H9 (cell line): ENCODE results near the gene PGBD1. TPM values are rescaled to one million over a fixed set of nuclear protein-coding genes. Genes with fewer than 3 reads are reported as not detected.
A peak's percentile ranks its signal among the peaks of the same experiment; 100 is the strongest.

ENCODE experiments used
- DNase-seq: peaks from one replicate; pipeline ENCODE4 v3.0.0-alpha.2; 2017
- H2AFZ ChIP-seq: one replicate; pipeline ENCODE4 v1.6.1; 2013; ENCODE audit warnings: mild to moderate bottlenecking, low read length, control low read depth, moderate library complexity
- H2AK5ac ChIP-seq: 2 replicates; pipeline ENCODE4 v1.6.1; 2013; ENCODE audit warnings: low read length, control low read depth, mixed read lengths; ENCODE audit not compliant: insufficient read length
- H2BK120ac ChIP-seq: one replicate; pipeline ENCODE4 v1.6.1; 2013; ENCODE audit warnings: low read depth, mild to moderate bottlenecking, low read length, control low read depth, inconsistent platforms; ENCODE audit not compliant: poor library complexity, severe bottlenecking
- H2BK12ac ChIP-seq: 2 replicates; pipeline ENCODE4 v1.6.1; 2013; ENCODE audit warnings: low read length, control low read depth, mixed read lengths, low read depth; ENCODE audit not compliant: insufficient read length
- H2BK15ac ChIP-seq: 2 replicates; pipeline ENCODE4 v1.6.1; 2013; ENCODE audit warnings: low read depth, low read length, control low read depth
- H2BK20ac ChIP-seq: one replicate; pipeline ENCODE4 v1.6.1; 2013; ENCODE audit warnings: low read depth, mild to moderate bottlenecking, low read length, control low read depth, inconsistent platforms; ENCODE audit not compliant: poor library complexity, severe bottlenecking
- H2BK5ac ChIP-seq: 2 replicates; pipeline ENCODE4 v1.6.1; 2013; ENCODE audit warnings: low read length, control low read depth, mixed read lengths; ENCODE audit not compliant: insufficient read length
- H3K14ac ChIP-seq: 2 replicates; pipeline ENCODE4 v1.6.1; 2013; ENCODE audit warnings: low read length, control low read depth; ENCODE audit not compliant: insufficient read depth
- H3K18ac ChIP-seq: 2 replicates; pipeline ENCODE4 v1.6.1; 2013; ENCODE audit warnings: low read depth, mild to moderate bottlenecking, mixed read lengths, low read length, control low read depth; ENCODE audit not compliant: insufficient read length
- H3K23ac ChIP-seq: 2 replicates; pipeline ENCODE4 v1.6.1; 2013; ENCODE audit warnings: low read length, control low read depth, mixed read lengths, low read depth; ENCODE audit not compliant: insufficient read length
- H3K23me2 ChIP-seq: 2 replicates; pipeline ENCODE4 v1.6.1; 2013; ENCODE audit warnings: low read depth, mild to moderate bottlenecking, mixed read lengths, low read length, control low read depth; ENCODE audit not compliant: insufficient read length, poor library complexity, severe bottlenecking
- H3K27ac ChIP-seq: 2 replicates; pipeline ENCODE4 v1.5.1; 2013; ENCODE audit warnings: low read length, control low read depth, mixed read lengths, low read depth; ENCODE audit not compliant: insufficient read length
- H3K27me3 ChIP-seq: 2 replicates; pipeline ENCODE4 v1.6.1; 2013; ENCODE audit warnings: low read length, control low read depth, inconsistent platforms; ENCODE audit not compliant: insufficient read depth
- H3K4ac ChIP-seq: 2 replicates; pipeline ENCODE4 v1.6.1; 2013; ENCODE audit warnings: low read depth, mild to moderate bottlenecking, control low read depth, inconsistent platforms, low read length, moderate library complexity
- H3K4me1 ChIP-seq: 2 replicates; pipeline ENCODE4 v1.6.1; 2013; ENCODE audit warnings: low read length, control low read depth, inconsistent platforms; ENCODE audit not compliant: insufficient read depth
- H3K4me2 ChIP-seq: 2 replicates; pipeline ENCODE4 v1.6.1; 2013; ENCODE audit warnings: low read length, control low read depth, mixed read lengths; ENCODE audit not compliant: insufficient read length, insufficient read depth
- H3K56ac ChIP-seq: 2 replicates; pipeline ENCODE4 v1.6.1; 2013; ENCODE audit warnings: low read depth, mild to moderate bottlenecking, mixed read lengths, low read length, control low read depth; ENCODE audit not compliant: insufficient read length
- H3K79me1 ChIP-seq: 2 replicates; pipeline ENCODE4 v1.6.1; 2013; ENCODE audit warnings: low read depth, mild to moderate bottlenecking, moderate library complexity, low read length, control low read depth, inconsistent platforms; ENCODE audit not compliant: insufficient read depth, poor library complexity, severe bottlenecking
- H3K79me2 ChIP-seq: 2 replicates; pipeline ENCODE4 v1.6.1; 2013; ENCODE audit warnings: low read length, control low read depth, inconsistent platforms; ENCODE audit not compliant: insufficient read depth
- H3K9ac ChIP-seq: 2 replicates; pipeline ENCODE4 v1.6.1; 2013; ENCODE audit warnings: low read length, control low read depth, mixed read lengths; ENCODE audit not compliant: insufficient read length; ENCODE audit errors: extremely low read depth
- H3K9me3 ChIP-seq: one replicate; pipeline ENCODE4 v1.6.1; 2013; ENCODE audit warnings: low read depth, low read length, inconsistent platforms; ENCODE audit not compliant: control insufficient read depth
- H3T11ph ChIP-seq: one replicate; pipeline ENCODE4 v1.6.1; 2013; ENCODE audit warnings: mild to moderate bottlenecking, low read length, control low read depth, inconsistent platforms
- H4K20me1 ChIP-seq: one replicate; pipeline ENCODE4 v1.6.1; 2013; ENCODE audit not compliant: control insufficient read depth, insufficient read length, insufficient read depth
- H4K5ac ChIP-seq: 2 replicates; pipeline ENCODE4 v1.6.1; 2013; ENCODE audit warnings: low read depth, mild to moderate bottlenecking, mixed read lengths, low read length, control low read depth; ENCODE audit not compliant: insufficient read length
- H4K8ac ChIP-seq: replicated peaks from 2 replicates; pipeline ENCODE4 v1.6.1; 2013; ENCODE audit warnings: low read length, control low read depth, mixed read lengths, low read depth; ENCODE audit not compliant: insufficient read length
- H4K91ac ChIP-seq: 2 replicates; pipeline ENCODE4 v1.6.1; 2013; ENCODE audit warnings: low read depth, mild to moderate bottlenecking, moderate library complexity, mixed read lengths, low read length, control low read depth; ENCODE audit not compliant: insufficient read length
- H3K27ac Mint-ChIP-seq, 3 experiments: 2 replicates in 2 of 3; 3 replicates in 1 of 3; pipeline ENCODE4 v1.8.0; 2020 to 2021; ENCODE audit warnings: mixed read lengths in 3 of 3, mild to moderate bottlenecking in 1 of 3, moderate library complexity in 1 of 3
- H3K27me3 Mint-ChIP-seq: 2 replicates; pipeline ENCODE4 v1.8.0; 2021; ENCODE audit warnings: low read depth, mild to moderate bottlenecking, moderate library complexity, mixed read lengths
- H3K36me3 Mint-ChIP-seq, 3 experiments: 2 replicates in 2 of 3; 3 replicates in 1 of 3; pipeline ENCODE4 v1.8.0; 2020 to 2021; ENCODE audit warnings: low read depth in 3 of 3, mixed read lengths in 3 of 3; ENCODE audit not compliant: insufficient read depth in 1 of 3
- H3K4me1 Mint-ChIP-seq, 2 experiments: 2 replicates each; pipeline ENCODE4 v1.8.0; 2020; ENCODE audit warnings: mixed read lengths in 2 of 2
- H3K4me3 Mint-ChIP-seq, 2 experiments: 2 replicates in 1 of 2; 3 replicates in 1 of 2; pipeline ENCODE4 v1.8.0; 2020 to 2021; ENCODE audit warnings: mild to moderate bottlenecking in 2 of 2, mixed read lengths in 2 of 2, moderate library complexity in 1 of 2
- H3K9me3 Mint-ChIP-seq, 2 experiments: 2 replicates in 1 of 2; 3 replicates in 1 of 2; pipeline ENCODE4 v1.8.0; 2020; ENCODE audit warnings: mild to moderate bottlenecking in 2 of 2, mixed read lengths in 2 of 2, moderate library complexity in 1 of 2
- WGBS: extraction: QIAGEN DNeasy Blood & Tissue Kit; methylation state at CpG from one replicate; pipeline ENCODE4 v1.1.7; 2013; ENCODE audit warnings: missing lambda C conversion rate, low lambda C conversion rate, mixed read lengths; ENCODE audit not compliant: insufficient read length; ENCODE audit errors: extremely low coverage; 5-methylcytosine and 5-hydroxymethylcytosine counted together
- total RNA-seq: library from RNA; stranded (reverse); gene quantifications from 2 replicates; pipeline ENCODE4 v1.2.1, GENCODE V29; 2021
- TF ChIP-seq, protein P1 (sequence below): fragments of 200-600 bp; sonication (generic); conservative IDR thresholded peaks from 3 replicates; pipeline ENCODE4 v1.8.0; 2021; ENCODE audit warnings: antibody characterized with exemption, mild to moderate bottlenecking

The PGBD1 gene
- total RNA-seq, 1 experiment from 2014 or later, result 10.1 TPM

DNA sequence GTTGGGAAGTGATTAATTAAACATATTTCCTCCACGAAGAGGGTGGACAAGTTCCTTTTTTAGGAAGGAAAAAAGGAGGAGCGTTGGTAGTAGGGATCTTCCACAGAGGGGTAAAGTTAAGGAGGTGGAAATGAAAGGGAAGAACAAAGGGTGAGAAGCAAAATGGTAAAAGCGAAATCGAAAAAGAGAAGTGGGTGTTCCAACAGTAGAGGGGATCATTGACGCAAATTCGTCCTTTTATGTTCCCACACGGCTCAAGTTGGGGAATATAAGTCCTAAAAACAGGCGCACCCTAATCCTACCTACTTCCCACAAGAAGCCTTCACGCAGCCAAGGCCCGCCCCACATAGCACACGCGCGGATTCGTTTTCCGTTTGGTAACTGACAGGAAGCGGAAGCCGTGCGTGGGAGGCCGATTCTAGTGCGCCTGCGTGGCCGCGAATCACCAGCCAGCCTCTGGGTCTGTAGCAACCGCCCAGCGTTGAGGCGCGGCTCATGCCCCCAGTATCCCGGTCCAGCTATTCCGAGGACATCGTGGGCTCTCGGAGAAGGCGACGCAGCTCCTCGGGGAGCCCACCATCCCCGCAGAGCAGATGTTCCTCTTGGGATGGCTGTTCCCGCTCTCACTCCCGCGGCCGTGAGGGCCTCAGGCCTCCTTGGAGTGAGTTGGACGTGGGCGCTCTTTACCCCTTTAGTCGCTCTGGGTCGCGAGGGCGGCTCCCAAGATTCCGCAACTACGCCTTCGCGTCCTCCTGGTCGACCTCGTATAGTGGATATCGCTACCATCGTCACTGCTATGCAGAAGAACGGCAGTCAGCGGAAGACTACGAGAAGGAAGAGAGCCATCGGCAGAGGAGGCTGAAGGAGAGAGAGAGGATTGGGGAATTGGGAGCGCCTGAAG is 22.2 kb upstream of the PGBD1 start, which contains the start of gene NKAPL:
NKAPL (plus strand) TSS at position 421 of the 901 bp plus-strand sequence; CDS start at position 496, 75 bp downstream.
- Histone ChIP-seq H4K20me1 (no peaks in the 10 kb centered on the region), H2AFZ (no peak within 1 kb of the TSS), H3K23ac (no peak within 1 kb of the TSS), H2AK5ac (no peak within 1 kb of the TSS), H3K4me2 (no peak within 1 kb of the TSS), H3K27me3 (no peaks in the 10 kb centered on the region), H3K14ac (no peak within 1 kb of the TSS), H4K8ac (no peak within 1 kb of the TSS), H3K23me2 (no peaks in the 10 kb centered on the region), H2BK12ac (no peak within 1 kb of the TSS), H3T11ph (no peak within 1 kb of the TSS), H3K4ac (no peak within 1 kb of the TSS), H2BK5ac (no peak within 1 kb of the TSS), H2BK20ac (no peak within 1 kb of the TSS), H4K5ac (no peak within 1 kb of the TSS), H2BK120ac (no peak within 1 kb of the TSS), H3K4me1 (no peaks in the 10 kb centered on the region), H3K9ac (no peak within 1 kb of the TSS), H3K79me2 (no peaks in the 10 kb centered on the region), H2BK15ac (no peak within 1 kb of the TSS), H3K9me3 (no peaks in the 10 kb centered on the region), H3K56ac (no peak within 1 kb of the TSS), H4K91ac (no peak within 1 kb of the TSS), H3K79me1 (no peaks in the 10 kb centered on the region), H3K27ac (no peak within 1 kb of the TSS), H3K18ac (no peak within 1 kb of the TSS)
- peaks cover 16% of the 10 kb centered on the region for H3K27me3 Mint-ChIP-seq
- H3K4me3 Mint-ChIP-seq, result no peak within 1 kb of the TSS; a peak in 2 of 5 replicates
- WGBS, result no CpG with 5 or more reads among the region's 58 CpGs
- H3K9me3 Mint-ChIP-seq, result no peaks in the 10 kb centered on the region
- H3K36me3 Mint-ChIP-seq, result no peaks in the 10 kb centered on the region
- TF ChIP-seq, protein P1, sequence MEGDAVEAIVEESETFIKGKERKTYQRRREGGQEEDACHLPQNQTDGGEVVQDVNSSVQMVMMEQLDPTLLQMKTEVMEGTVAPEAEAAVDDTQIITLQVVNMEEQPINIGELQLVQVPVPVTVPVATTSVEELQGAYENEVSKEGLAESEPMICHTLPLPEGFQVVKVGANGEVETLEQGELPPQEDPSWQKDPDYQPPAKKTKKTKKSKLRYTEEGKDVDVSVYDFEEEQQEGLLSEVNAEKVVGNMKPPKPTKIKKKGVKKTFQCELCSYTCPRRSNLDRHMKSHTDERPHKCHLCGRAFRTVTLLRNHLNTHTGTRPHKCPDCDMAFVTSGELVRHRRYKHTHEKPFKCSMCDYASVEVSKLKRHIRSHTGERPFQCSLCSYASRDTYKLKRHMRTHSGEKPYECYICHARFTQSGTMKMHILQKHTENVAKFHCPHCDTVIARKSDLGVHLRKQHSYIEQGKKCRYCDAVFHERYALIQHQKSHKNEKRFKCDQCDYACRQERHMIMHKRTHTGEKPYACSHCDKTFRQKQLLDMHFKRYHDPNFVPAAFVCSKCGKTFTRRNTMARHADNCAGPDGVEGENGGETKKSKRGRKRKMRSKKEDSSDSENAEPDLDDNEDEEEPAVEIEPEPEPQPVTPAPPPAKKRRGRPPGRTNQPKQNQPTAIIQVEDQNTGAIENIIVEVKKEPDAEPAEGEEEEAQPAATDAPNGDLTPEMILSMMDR, result no peak
- DNase-seq, result peak; percentile 34
- no peak within 1 kb of the TSS; a peak in 1 of 7 replicates for H3K27ac Mint-ChIP-seq
- H3K4me1 Mint-ChIP-seq, result no peaks in the 10 kb centered on the region
